ENCODE measurements around the gene SERPINA9.

DNA sequence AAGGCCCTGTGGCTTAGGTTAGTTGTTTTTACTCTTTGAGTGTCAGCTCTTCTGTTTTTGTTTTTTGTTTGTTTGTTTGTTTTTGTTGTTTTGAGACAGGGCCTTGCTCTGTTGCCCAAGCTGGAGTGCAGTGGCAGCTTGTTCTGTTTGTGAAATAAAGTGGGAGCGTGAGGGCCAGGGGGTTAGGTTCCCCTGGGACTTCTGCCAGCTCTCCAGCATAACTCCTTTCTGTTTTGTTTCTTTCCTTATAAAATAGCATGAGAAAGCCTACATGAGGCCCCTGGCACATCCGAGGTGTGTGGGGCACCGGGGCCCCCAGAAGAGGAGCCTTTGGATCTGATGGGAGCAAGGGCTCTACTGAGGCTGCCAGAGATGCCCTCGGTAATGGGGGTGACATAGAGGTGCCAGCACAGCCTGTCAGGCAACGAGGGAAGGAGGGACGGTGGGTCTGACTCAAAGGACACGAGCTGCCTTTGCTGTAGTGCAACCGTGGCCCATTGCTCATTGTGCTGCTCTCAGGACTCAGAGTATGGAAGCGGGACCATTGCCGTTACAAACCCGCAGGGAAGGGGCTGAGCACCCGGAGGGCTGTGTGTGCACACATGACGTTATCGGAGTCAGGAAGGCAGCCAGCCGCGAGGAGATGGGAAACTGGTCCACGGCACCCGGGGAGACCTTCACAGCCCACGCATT is 14.3 kb downstream of the SERPINA9 start:
- TF ChIP-seq, protein P1, sequence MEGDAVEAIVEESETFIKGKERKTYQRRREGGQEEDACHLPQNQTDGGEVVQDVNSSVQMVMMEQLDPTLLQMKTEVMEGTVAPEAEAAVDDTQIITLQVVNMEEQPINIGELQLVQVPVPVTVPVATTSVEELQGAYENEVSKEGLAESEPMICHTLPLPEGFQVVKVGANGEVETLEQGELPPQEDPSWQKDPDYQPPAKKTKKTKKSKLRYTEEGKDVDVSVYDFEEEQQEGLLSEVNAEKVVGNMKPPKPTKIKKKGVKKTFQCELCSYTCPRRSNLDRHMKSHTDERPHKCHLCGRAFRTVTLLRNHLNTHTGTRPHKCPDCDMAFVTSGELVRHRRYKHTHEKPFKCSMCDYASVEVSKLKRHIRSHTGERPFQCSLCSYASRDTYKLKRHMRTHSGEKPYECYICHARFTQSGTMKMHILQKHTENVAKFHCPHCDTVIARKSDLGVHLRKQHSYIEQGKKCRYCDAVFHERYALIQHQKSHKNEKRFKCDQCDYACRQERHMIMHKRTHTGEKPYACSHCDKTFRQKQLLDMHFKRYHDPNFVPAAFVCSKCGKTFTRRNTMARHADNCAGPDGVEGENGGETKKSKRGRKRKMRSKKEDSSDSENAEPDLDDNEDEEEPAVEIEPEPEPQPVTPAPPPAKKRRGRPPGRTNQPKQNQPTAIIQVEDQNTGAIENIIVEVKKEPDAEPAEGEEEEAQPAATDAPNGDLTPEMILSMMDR (IDR thresholded peaks at IDR 0.05; ENCODE audit: borderline replicate concordance, extremely low read depth, low read length, poor library complexity, severe bottlenecking): no peak
- TF ChIP-seq EZH2 (IDR thresholded peaks at IDR 0.05; ENCODE audit: borderline replicate concordance, low read depth, low read length, severe bottlenecking): no peak
